ENCODE data around the gene QSER1. TPM values are rescaled to one million over a fixed set of nuclear protein-coding genes. Genes with fewer than 3 reads are reported as not detected.

The QSER1 gene
- total and polyA plus RNA-seq, 2 donors (not counting 1 experiment from before 2014, with no cell fraction given): 9.6 to 17.2 TPM

DNA sequence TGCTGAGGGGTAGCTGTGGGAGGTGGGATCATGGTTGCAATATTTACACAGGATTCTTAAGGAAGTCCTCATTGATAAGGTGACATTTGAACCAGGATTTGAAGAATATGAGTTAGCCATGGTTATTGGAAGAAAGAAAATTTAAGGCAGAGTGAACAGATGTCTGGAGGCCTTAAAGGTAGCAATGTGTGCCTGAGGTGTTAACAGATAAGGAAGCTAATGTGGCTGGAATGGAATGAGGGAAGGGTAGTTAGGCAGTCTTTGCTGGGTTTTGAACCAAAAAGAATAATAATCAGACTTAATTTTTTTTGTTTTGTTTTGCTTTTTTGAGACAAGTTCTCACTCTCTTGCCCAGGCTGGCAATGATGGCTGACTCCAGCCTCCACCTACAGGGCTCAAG, 113.4 kb downstream of the QSER1 start:
- no peak overlapping the region for H3K27ac ChIP-seq (ENCODE audit: insufficient read depth, low read length)
- no peaks in the 10 kb centered on the region for H3K9me3 ChIP-seq (ENCODE audit: control insufficient read depth, insufficient read depth, low read depth, low read length)
- no peak overlapping the region for H3K4me3 ChIP-seq (replicated peaks in 1 of 4; ENCODE audit: control extremely low read depth in 1 of 4, insufficient read depth in 1 of 4, low read depth in 3 of 4, low read length in 4 of 4)
- no peaks in the 10 kb centered on the region for H3K36me3 ChIP-seq (ENCODE audit: control insufficient read depth, insufficient read depth, low read length)
- H2AFZ ChIP-seq (ENCODE audit: low read length): no peak overlapping the region
- H3K4me2 ChIP-seq (ENCODE audit: extremely low read depth, insufficient read depth, low read length): no peak overlapping the region
- H4K20me1 ChIP-seq (ENCODE audit: control insufficient read depth, extremely low read depth, insufficient read depth, low read length): no peaks in the 10 kb centered on the region
- no peak for DNase-seq (ENCODE audit: low read depth in 2 of 2)
- no peaks in the 10 kb centered on the region for H3K79me2 ChIP-seq (ENCODE audit: control insufficient read depth, insufficient read depth, low read length)
- no peaks in the 10 kb centered on the region for H3K27me3 ChIP-seq (ENCODE audit: control insufficient read depth, insufficient read depth, low read length)
- TF ChIP-seq, protein P1, sequence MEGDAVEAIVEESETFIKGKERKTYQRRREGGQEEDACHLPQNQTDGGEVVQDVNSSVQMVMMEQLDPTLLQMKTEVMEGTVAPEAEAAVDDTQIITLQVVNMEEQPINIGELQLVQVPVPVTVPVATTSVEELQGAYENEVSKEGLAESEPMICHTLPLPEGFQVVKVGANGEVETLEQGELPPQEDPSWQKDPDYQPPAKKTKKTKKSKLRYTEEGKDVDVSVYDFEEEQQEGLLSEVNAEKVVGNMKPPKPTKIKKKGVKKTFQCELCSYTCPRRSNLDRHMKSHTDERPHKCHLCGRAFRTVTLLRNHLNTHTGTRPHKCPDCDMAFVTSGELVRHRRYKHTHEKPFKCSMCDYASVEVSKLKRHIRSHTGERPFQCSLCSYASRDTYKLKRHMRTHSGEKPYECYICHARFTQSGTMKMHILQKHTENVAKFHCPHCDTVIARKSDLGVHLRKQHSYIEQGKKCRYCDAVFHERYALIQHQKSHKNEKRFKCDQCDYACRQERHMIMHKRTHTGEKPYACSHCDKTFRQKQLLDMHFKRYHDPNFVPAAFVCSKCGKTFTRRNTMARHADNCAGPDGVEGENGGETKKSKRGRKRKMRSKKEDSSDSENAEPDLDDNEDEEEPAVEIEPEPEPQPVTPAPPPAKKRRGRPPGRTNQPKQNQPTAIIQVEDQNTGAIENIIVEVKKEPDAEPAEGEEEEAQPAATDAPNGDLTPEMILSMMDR (conservative IDR thresholded peaks at IDR 0.05 in 1 of 2, IDR thresholded peaks at IDR 0.05 in 1 of 2; ENCODE audit: low read depth in 1 of 2, low read length in 2 of 2): no peak
- TF ChIP-seq EZH2 (IDR thresholded peaks at IDR 0.05; ENCODE audit: low read length, missing control alignments): no peak
- H3K9ac ChIP-seq (ENCODE audit: insufficient read depth, low read length): no peak overlapping the region
- no peaks in the 10 kb centered on the region for H3K4me1 ChIP-seq (ENCODE audit: control insufficient read depth, extremely low read depth, insufficient read depth, low read length)

DNA sequence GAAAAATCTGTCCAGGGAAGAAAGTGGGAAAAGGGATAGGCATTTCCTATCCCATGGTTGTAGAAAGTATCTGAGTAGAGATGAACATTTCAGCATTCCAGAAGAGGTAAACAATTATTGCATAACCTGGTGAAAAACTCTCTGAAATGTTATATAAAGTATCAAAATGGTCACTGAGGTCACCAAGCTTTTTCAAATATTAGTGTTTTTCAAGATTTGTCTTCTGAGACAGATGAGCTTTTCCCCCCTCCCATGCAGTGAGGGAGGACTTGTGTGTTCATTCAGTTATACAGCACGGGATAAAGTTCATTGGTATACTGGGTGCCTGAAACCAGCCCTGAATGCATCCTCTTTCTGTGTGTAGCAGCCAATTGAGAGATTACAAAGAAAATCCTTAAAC, 121.1 kb downstream of the QSER1 start:
- TF ChIP-seq, protein P1 (conservative IDR thresholded peaks at IDR 0.05 in 1 of 2, IDR thresholded peaks at IDR 0.05 in 1 of 2; ENCODE audit: low read depth in 1 of 2, low read length in 2 of 2): no peak
- no peak for TF ChIP-seq EZH2 (IDR thresholded peaks at IDR 0.05; ENCODE audit: low read length, missing control alignments)
- Histone ChIP-seq H3K4me2 (ENCODE audit: extremely low read depth, insufficient read depth, low read length) (no peak overlapping the region), H4K20me1 (ENCODE audit: control insufficient read depth, extremely low read depth, insufficient read depth, low read length) (no peaks in the 10 kb centered on the region), H3K4me1 (ENCODE audit: control insufficient read depth, extremely low read depth, insufficient read depth, low read length) (no peaks in the 10 kb centered on the region), H3K27me3 (ENCODE audit: control insufficient read depth, insufficient read depth, low read length) (no peaks in the 10 kb centered on the region), H2AFZ (ENCODE audit: low read length) (no peak overlapping the region), H3K9me3 (ENCODE audit: control insufficient read depth, insufficient read depth, low read depth, low read length) (no peaks in the 10 kb centered on the region), H3K36me3 (ENCODE audit: control insufficient read depth, insufficient read depth, low read length) (no peaks in the 10 kb centered on the region), H3K9ac (ENCODE audit: insufficient read depth, low read length) (no peak overlapping the region), H3K27ac (ENCODE audit: insufficient read depth, low read length) (no peak overlapping the region), H3K79me2 (ENCODE audit: control insufficient read depth, insufficient read depth, low read length) (no peaks in the 10 kb centered on the region), H3K4me3 (replicated peaks in 1 of 4; ENCODE audit: control extremely low read depth in 1 of 4, insufficient read depth in 1 of 4, low read depth in 3 of 4, low read length in 4 of 4) (no peak overlapping the region)
- no peak for DNase-seq (ENCODE audit: low read depth in 2 of 2)

DNA sequence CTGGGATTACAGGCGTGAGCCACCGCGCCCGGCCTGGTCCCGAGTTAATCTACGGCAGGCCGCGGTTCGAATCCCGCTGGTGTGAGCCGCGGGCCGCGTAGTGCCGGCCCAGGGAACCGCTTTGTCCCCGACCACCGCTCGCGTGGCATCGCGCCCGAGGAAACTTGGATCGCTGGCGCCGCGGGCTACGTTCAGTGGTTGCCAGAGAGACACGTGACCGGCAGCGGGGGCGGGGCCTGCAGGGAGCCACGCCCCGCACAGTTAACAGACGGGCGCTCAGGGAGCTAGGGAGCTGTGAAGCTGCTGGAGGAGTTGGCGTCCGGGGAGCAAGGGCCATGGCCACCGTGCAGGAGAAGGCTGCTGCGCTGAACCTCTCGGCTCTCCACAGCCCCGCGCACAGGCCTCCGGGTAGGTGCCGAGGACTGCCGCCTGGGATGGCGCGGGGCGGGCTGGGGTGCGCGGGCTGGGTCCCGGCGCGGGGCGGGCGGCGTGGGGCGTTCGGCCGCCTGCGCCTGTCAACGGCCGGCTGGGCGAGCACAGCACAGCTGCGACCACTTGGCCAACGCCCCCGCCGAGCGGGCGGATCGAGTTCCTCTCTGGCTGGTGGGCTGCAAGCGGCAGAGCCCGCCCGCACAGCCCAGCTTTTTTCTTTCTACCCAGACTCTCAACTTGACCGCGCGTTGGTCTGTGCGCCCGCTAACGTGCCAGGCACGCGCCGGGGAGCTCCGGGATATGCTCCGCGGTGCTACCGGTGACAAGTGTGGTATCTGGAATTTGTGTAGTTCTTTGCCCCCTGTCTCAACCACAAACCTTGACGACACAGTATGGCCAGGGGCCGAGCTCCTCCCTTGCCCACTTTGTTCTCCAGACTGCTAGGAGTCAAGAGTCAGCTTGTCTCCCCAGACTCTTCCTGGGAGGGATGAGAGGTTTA, 123.3 kb downstream of the QSER1 start, which contains the start of gene DEPDC7:
Gene DEPDC7, plus strand, starts transcription at position 258 of the 931 bp plus-strand sequence. Its CDS starts 78 bp downstream, at position 336.
- peak within 1 kb of the TSS; percentile 18 for H3K27ac ChIP-seq (ENCODE audit: insufficient read depth, low read length)
- H3K4me2 ChIP-seq (ENCODE audit: extremely low read depth, insufficient read depth, low read length): peak within 1 kb of the TSS; percentile 76
- no peaks in the 10 kb centered on the region for H3K27me3 ChIP-seq (ENCODE audit: control insufficient read depth, insufficient read depth, low read length)
- peaks cover 3% of the 10 kb centered on the region for H3K79me2 ChIP-seq (ENCODE audit: control insufficient read depth, insufficient read depth, low read length)
- H4K20me1 ChIP-seq (ENCODE audit: control insufficient read depth, extremely low read depth, insufficient read depth, low read length): no peaks in the 10 kb centered on the region
- H2AFZ ChIP-seq (ENCODE audit: low read length): peak within 1 kb of the TSS; percentile 71
- H3K36me3 ChIP-seq (ENCODE audit: control insufficient read depth, insufficient read depth, low read length): no peaks in the 10 kb centered on the region
- peak within 1 kb of the TSS; percentile 60 for H3K9ac ChIP-seq (ENCODE audit: insufficient read depth, low read length)
- H3K4me3 ChIP-seq (replicated peaks in 1 of 4; ENCODE audit: control extremely low read depth in 1 of 4, insufficient read depth in 1 of 4, low read depth in 3 of 4, low read length in 4 of 4): peak within 1 kb of the TSS; percentile 41 to 76 (median 64)
- no peaks in the 10 kb centered on the region for H3K4me1 ChIP-seq (ENCODE audit: control insufficient read depth, extremely low read depth, insufficient read depth, low read length)
- no peaks in the 10 kb centered on the region for H3K9me3 ChIP-seq (ENCODE audit: control insufficient read depth, insufficient read depth, low read depth, low read length)
- TF ChIP-seq EZH2 (IDR thresholded peaks at IDR 0.05; ENCODE audit: low read length, missing control alignments): no peak
- TF ChIP-seq, protein P1 (conservative IDR thresholded peaks at IDR 0.05 in 1 of 2, IDR thresholded peaks at IDR 0.05 in 1 of 2; ENCODE audit: low read depth in 1 of 2, low read length in 2 of 2): no peak
- peak; percentile 84 to 88 for DNase-seq (ENCODE audit: low read depth in 2 of 2)
